Activated CD8-positive, alpha-beta T cell treated with anti-CD3 and anti-CD28 coated beads, Interleukin-2, amount 10 ng/mL, durations not matched to agents 7 days and 5 days (primary cell): ENCODE measurements around the gene ACOD1. TPM values are rescaled to one million over a fixed set of nuclear protein-coding genes. Genes with fewer than 3 reads are reported as not detected.
"Not testable (repeated sequence)": the region's sequence is repeated elsewhere in the genome, so short reads cannot be mapped to it uniquely, and the experiment has no call there.

Experiments used
- ATAC-seq: fragments of 150-1000 bp; cut with Tn5 transposase; one replicate; pipeline ENCODE4 v1.10.0; 2021; ENCODE audit warnings: moderate library complexity
- CTCF ChIA-PET: fragments of 350-600 bp; sonication (Branson Sonifier 250); formaldehyde crosslinking; loops from one replicate; lab custom pipeline; 2021; ENCODE audit warnings: antibody characterized with exemption; lab: Charles Lee
- POLR2A ChIA-PET: fragments of 350-600 bp; sonication (Branson Sonifier 250); formaldehyde crosslinking; loops from one replicate; lab custom pipeline; 2021; ENCODE audit warnings: antibody characterized with exemption; lab: Charles Lee
- DNase-seq: peaks from one replicate; pipeline ENCODE4 v3.0.0-alpha.2; 2020
- H3K27ac Mint-ChIP-seq: one replicate; pipeline ENCODE4 v1.8.0; 2021; ENCODE audit warnings: mild to moderate bottlenecking, mixed read lengths
- H3K27me3 Mint-ChIP-seq: one replicate; pipeline ENCODE4 v1.8.0; 2021; ENCODE audit warnings: low read depth, mixed read lengths
- H3K36me3 Mint-ChIP-seq: one replicate; pipeline ENCODE4 v1.8.0; 2021; ENCODE audit warnings: low read depth, mixed read lengths
- H3K4me1 Mint-ChIP-seq: one replicate; pipeline ENCODE4 v1.8.0; 2021; ENCODE audit warnings: low read depth, mixed read lengths
- H3K4me3 Mint-ChIP-seq: one replicate; pipeline ENCODE4 v1.8.0; 2021; ENCODE audit warnings: mild to moderate bottlenecking, mixed read lengths
- H3K9me3 Mint-ChIP-seq: one replicate; pipeline ENCODE4 v1.8.0; 2022; ENCODE audit warnings: mixed read lengths; ENCODE audit not compliant: insufficient read depth
- total RNA-seq, 2 experiments: library from RNA; stranded (reverse); gene quantifications; one replicate each; pipeline ENCODE4 v1.2.3, GENCODE V29; 2021

ACOD1 gene
- total RNA-seq = not detected

- DNase-seq (no peak), ATAC-seq (no peak)
- Mint-ChIP-seq H3K4me3 (no peak within 1 kb of the TSS), H3K4me1 (no peaks in the 10 kb centered on the region), H3K27me3 (peaks cover 10% of the 10 kb centered on the region), H3K9me3 (no peaks in the 10 kb centered on the region), H3K36me3 (no peaks in the 10 kb centered on the region), H3K27ac (no peak within 1 kb of the TSS)
- POLR2A ChIA-PET = no interaction called here
- CTCF ChIA-PET = no interaction called here
Observed at GRCh38 chr13:76948149-76948548, at the start of gene ACOD1. Gene ACOD1, plus strand, starts transcription at chr13:76948511. Its CDS starts 48 bp downstream, at chr13:76948559.

DNA sequence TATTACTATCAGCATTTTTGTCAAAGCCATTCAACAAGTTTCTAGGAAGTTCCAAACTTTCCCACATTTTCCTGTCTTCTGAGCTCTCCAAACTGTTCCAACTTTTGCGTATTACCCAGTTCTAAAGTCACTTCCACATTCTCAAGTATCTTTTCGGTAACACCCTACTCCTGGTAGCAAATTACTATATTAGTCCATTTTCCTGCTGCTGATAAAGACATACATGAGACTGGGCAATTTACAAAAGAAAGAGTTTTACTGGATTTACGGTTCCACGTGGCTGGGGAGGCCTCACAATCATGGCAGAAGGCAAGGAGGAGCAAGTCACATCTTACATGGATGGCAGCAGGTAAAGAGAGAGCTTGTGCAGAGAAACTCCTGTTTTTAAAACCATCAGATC, 49.2 kb upstream of the ACOD1 start:
- CTCF ChIA-PET = interaction anchor here (1.1 to 1.3 kb wide), 2 partner anchors 8 to 14 kb away, joined by 3 to 5 read pairs; no protein-coding TSS in a partner anchor
- H3K36me3 Mint-ChIP-seq, ATAC-seq, H3K9me3 Mint-ChIP-seq, POLR2A ChIA-PET, H3K27ac Mint-ChIP-seq, DNase-seq, H3K4me3 Mint-ChIP-seq: not testable (repeated sequence)
- Mint-ChIP-seq H3K27me3 (peaks cover 22% of the 10 kb centered on the region), H3K4me1 (peaks cover 12% of the 10 kb centered on the region)

DNA sequence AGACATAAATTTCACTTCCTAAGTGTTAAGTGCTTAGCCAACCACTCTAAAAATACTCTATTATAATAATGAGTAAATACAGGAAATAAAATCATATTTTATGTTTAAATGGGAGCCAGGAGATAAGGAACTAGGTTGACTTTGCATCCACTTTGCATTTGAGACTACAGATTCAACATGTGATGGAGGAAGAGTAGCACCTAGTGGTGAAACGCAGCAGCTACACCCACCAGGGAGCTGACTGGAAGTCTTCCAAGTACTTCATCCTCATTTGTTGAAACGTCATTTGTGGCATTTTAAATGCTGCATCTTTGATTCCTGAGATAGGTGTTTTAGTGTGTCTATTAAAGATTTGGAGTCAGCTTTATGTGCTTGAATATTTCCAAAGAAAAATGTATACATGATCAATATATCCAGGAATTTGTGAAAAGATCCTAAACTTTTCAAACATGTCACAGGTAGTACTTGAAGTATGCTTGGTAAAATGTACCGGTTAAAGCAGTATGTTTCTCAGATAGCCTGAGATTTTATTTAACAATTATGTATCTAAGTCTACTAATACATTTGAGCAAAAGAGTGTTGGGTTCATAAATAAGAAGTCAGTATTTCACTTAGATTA, 44.7 kb upstream of the ACOD1 start:
- Mint-ChIP-seq H3K27ac (no peak overlapping the region), H3K27me3 (peaks cover 24% of the 10 kb centered on the region)

GRCh38 chr13:76904507-76904906, 43.8 kb upstream of the ACOD1 start:
- CTCF ChIA-PET = interaction anchor here (0.9 to 1.5 kb wide), 21 partner anchors 10 to 1209 kb away, joined by 3 to 12 read pairs (median 5); partner anchors contain the start of gene KCTD12
- no peak for ATAC-seq

More for the DNA sequence above, 44.7 kb upstream of the ACOD1 start:
- Mint-ChIP-seq H3K36me3 (peaks cover 2% of the 10 kb centered on the region), H3K9me3 (peaks cover 6% of the 10 kb centered on the region), H3K4me3 (no peak overlapping the region), H3K4me1 (no peaks in the 10 kb centered on the region)
- ChIA-PET POLR2A (no interaction called here), CTCF (interaction anchor here (0.7 to 1.5 kb wide), 26 partner anchors 9 to 1208 kb away, joined by 3 to 12 read pairs (median 4); partner anchors contain the start of gene KCTD12)
- ATAC-seq (peak; percentile 61), DNase-seq (peak; percentile 78)

GRCh38 chr13:76912476-76912875, 35.8 kb upstream of the ACOD1 start:
- Mint-ChIP-seq H3K27me3 (peaks cover 7% of the 10 kb centered on the region), H3K4me1 (no peaks in the 10 kb centered on the region), H3K9me3 (no peaks in the 10 kb centered on the region), H3K27ac (no peak overlapping the region), H3K36me3 (no peaks in the 10 kb centered on the region), H3K4me3 (no peak overlapping the region)
- ATAC-seq (no peak), DNase-seq (no peak)
- ChIA-PET CTCF (no interaction called here), POLR2A (no interaction called here)

More at GRCh38 chr13:76904507-76904906, 43.8 kb upstream of the ACOD1 start:
- DNase-seq = no peak
- POLR2A ChIA-PET = no interaction called here
- Mint-ChIP-seq H3K27me3 (peaks cover 16% of the 10 kb centered on the region), H3K4me1 (no peaks in the 10 kb centered on the region), H3K36me3 (no peaks in the 10 kb centered on the region), H3K4me3 (no peak overlapping the region), H3K27ac (no peak overlapping the region), H3K9me3 (no peaks in the 10 kb centered on the region)

GRCh38 chr13:76913898-76914297, 34.4 kb upstream of the ACOD1 start:
- peaks cover 7% of the 10 kb centered on the region for H3K27me3 Mint-ChIP-seq
- no peaks in the 10 kb centered on the region for H3K36me3 Mint-ChIP-seq
- H3K4me1 Mint-ChIP-seq = no peaks in the 10 kb centered on the region
- H3K4me3 Mint-ChIP-seq = no peak overlapping the region
- ATAC-seq (no peak), DNase-seq (no peak)
- no peak overlapping the region for H3K27ac Mint-ChIP-seq
- ChIA-PET POLR2A (no interaction called here), CTCF (no interaction called here)
- H3K9me3 Mint-ChIP-seq = no peaks in the 10 kb centered on the region

GRCh38 chr13:76917095-76917494, 31.2 kb upstream of the ACOD1 start:
- Mint-ChIP-seq H3K4me1 (no peaks in the 10 kb centered on the region), H3K9me3 (no peaks in the 10 kb centered on the region), H3K27ac (no peak overlapping the region), H3K36me3 (no peaks in the 10 kb centered on the region), H3K4me3 (no peak overlapping the region), H3K27me3 (peaks cover 13% of the 10 kb centered on the region)
- ATAC-seq (no peak), DNase-seq (no peak)
- POLR2A ChIA-PET = no interaction called here
- CTCF ChIA-PET = no interaction called here

DNA sequence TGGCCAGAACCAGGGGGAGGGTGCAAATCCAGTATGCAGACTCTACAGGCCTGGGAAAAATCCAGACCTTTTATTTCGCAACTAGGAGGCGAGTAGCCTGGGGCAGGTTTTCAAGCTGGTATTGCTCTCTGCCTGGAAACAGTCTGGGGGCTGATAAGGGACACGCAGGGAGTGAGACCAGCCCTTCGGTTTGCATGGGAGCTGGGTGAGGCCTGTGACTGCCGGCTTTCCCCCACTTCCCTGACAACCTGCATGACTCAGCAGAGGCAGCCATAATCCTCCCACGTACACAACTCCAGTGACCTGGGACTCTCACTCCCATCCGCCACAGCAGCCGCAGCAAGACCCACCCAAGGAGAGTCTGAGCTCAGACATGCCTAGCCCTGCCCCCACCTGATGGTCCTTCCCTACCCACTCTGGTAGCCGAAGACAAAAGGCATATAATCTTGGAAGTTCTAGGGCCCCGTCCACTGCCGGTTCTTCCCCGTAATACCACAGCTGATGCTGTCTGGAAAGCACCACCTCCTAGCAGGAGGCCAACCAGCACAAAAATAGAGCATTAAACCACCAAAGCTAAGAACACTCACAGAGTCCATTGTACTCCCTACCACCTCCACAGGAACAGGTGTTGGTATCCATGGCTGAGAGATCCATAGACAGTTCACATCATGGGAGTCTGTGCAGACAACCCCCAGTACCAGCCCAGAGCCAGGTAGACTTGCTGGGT, 30.4 kb upstream of the ACOD1 start:
- peaks cover 13% of the 10 kb centered on the region for H3K27me3 Mint-ChIP-seq
- H3K9me3 Mint-ChIP-seq, H3K4me1 Mint-ChIP-seq, CTCF ChIA-PET, H3K27ac Mint-ChIP-seq, H3K36me3 Mint-ChIP-seq, H3K4me3 Mint-ChIP-seq, ATAC-seq, POLR2A ChIA-PET, DNase-seq: not testable (repeated sequence)

- ChIA-PET CTCF (interaction anchor here (0.9 to 1.8 kb wide), 2 partner anchors 18 to 59 kb away, joined by 3 to 8 read pairs; no protein-coding TSS in a partner anchor), POLR2A (no interaction called here)
- H3K36me3 Mint-ChIP-seq = no peaks in the 10 kb centered on the region
- no peak overlapping the region for H3K4me3 Mint-ChIP-seq
- no peaks in the 10 kb centered on the region for H3K9me3 Mint-ChIP-seq
- peaks cover 15% of the 10 kb centered on the region for H3K27me3 Mint-ChIP-seq
- H3K4me1 Mint-ChIP-seq = no peaks in the 10 kb centered on the region
- DNase-seq (no peak), ATAC-seq (no peak)
- H3K27ac Mint-ChIP-seq = no peak overlapping the region
Observed at GRCh38 chr13:76921516-76921915, 26.8 kb upstream of the ACOD1 start.

DNA sequence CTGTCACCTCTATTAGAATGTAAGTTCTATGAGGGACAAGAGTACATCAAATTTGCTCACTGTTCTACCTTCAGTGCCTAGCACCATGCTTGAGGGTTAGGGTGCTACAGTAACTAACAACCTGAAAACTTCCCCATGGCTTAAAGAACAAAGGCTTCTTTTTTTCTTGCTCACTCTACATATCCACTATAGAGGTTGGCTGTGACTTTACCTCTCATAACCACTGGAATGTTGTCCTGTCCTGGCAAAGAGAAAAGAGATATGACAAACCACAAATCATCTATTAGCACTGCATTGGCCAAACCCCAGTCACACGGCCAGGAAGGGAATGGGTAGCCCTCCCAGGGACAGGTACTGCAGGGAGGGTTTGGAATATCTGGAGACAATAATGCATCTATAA, 23.2 kb upstream of the ACOD1 start:
- Mint-ChIP-seq H3K4me3 (no peak overlapping the region), H3K27me3 (peaks cover 13% of the 10 kb centered on the region), H3K9me3 (no peaks in the 10 kb centered on the region), H3K27ac (no peak overlapping the region), H3K36me3 (no peaks in the 10 kb centered on the region), H3K4me1 (peaks cover 3% of the 10 kb centered on the region)
- CTCF ChIA-PET = no interaction called here
- POLR2A ChIA-PET = no interaction called here
- no peak for DNase-seq
- ATAC-seq = no peak

DNA sequence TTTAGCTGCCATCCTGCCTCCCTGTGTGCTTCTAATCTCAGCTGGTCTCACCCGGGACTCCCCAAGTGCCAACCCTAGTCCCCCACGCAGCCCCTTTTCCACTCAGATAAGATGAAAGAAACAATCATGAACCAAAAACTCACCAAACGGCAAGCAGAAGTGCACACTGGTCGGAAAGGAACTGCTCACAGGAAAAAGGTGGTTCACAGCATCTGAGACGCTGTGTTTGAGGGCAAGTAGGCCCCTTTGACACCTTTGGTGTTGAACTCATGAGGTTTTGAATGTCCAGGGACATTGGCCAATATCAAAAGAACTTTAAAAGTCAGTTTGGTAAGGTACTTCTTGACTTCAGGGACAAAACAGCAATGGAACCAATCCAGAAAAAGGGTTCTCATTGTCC, 20.4 kb upstream of the ACOD1 start:
- DNase-seq (no peak), ATAC-seq (no peak)
- peaks cover 7% of the 10 kb centered on the region for H3K27me3 Mint-ChIP-seq
- H3K9me3 Mint-ChIP-seq = no peaks in the 10 kb centered on the region
- POLR2A ChIA-PET = interaction anchor here (0.6 kb wide), 1 partner anchor 12 kb away, joined by 3 read pairs; no protein-coding TSS in a partner anchor
- no peak overlapping the region for H3K4me3 Mint-ChIP-seq
- H3K27ac Mint-ChIP-seq = no peak overlapping the region
- H3K36me3 Mint-ChIP-seq = no peaks in the 10 kb centered on the region
- CTCF ChIA-PET = no interaction called here
- peaks cover 3% of the 10 kb centered on the region for H3K4me1 Mint-ChIP-seq

GRCh38 chr13:76928456-76928855, 19.9 kb upstream of the ACOD1 start:
- POLR2A ChIA-PET = no interaction called here
- H3K4me1 Mint-ChIP-seq = peaks cover 3% of the 10 kb centered on the region
- H3K27ac Mint-ChIP-seq = no peak overlapping the region
- ATAC-seq (no peak), DNase-seq (no peak)
- H3K4me3 Mint-ChIP-seq = no peak overlapping the region
- H3K36me3 Mint-ChIP-seq = no peaks in the 10 kb centered on the region
- H3K9me3 Mint-ChIP-seq = no peaks in the 10 kb centered on the region
- H3K27me3 Mint-ChIP-seq = peaks cover 7% of the 10 kb centered on the region
- CTCF ChIA-PET = no interaction called here
